HFFc6 (cell line): ENCODE data around the gene UPK3BL2. TPM values are rescaled to one million over a fixed set of nuclear protein-coding genes. Genes with fewer than 3 reads are reported as not detected.
"Not testable (repeated sequence)": the region's sequence is repeated elsewhere in the genome, so short reads cannot be mapped to it uniquely, and the experiment has no call there.

Experiments used
- DNase-seq: peaks from one replicate; pipeline ENCODE4 v3.0.0-alpha.2; 2018
- H3K27ac Mint-ChIP-seq: 2 replicates; pipeline ENCODE4 v1.8.0; 2020; ENCODE audit warnings: mild to moderate bottlenecking, mixed read lengths
- H3K27me3 Mint-ChIP-seq: 2 replicates; pipeline ENCODE4 v1.8.0; 2021; ENCODE audit warnings: mild to moderate bottlenecking, moderate library complexity, mixed read lengths; ENCODE audit not compliant: insufficient read depth
- H3K36me3 Mint-ChIP-seq: 2 replicates; pipeline ENCODE4 v1.8.0; 2021; ENCODE audit warnings: low read depth, mixed read lengths
- H3K4me1 Mint-ChIP-seq: 2 replicates; pipeline ENCODE4 v1.8.0; 2020; ENCODE audit warnings: low read depth, mixed read lengths
- H3K4me3 Mint-ChIP-seq: 2 replicates; pipeline ENCODE4 v1.8.0; 2020; ENCODE audit warnings: mild to moderate bottlenecking, moderate library complexity, mixed read lengths
- H3K9me3 Mint-ChIP-seq: 2 replicates; pipeline ENCODE4 v1.8.0; 2020; ENCODE audit warnings: mild to moderate bottlenecking, mixed read lengths
- total RNA-seq, 6 experiments: library from RNA; stranded (reverse); fragmentation: NEBNext Ultra II Directional; extraction: Animal tissue kit (Norgen Biotek cat#: 25700); gene quantifications; 2 replicates in 1 of 6; 3 replicates in 5 of 6; pipeline ENCODE4 v1.2.3, GENCODE V29; 2021

UPK3BL2 gene
- total RNA-seq, 6 experiments from 2014 or later: 6.0 to 9.8 (median 7.6) TPM

- not testable (repeated sequence) for DNase-seq, H3K27ac Mint-ChIP-seq, H3K9me3 Mint-ChIP-seq, H3K36me3 Mint-ChIP-seq, H3K27me3 Mint-ChIP-seq, H3K4me3 Mint-ChIP-seq, H3K4me1 Mint-ChIP-seq
Measured at GRCh38 chr7:102527822-102528793, 15.4 kb downstream of the UPK3BL2 start.

GRCh38 chr7:102527182-102527581 lies 16.3 kb downstream of the UPK3BL2 start:
- not testable (repeated sequence) for H3K4me1 Mint-ChIP-seq, H3K27me3 Mint-ChIP-seq, H3K27ac Mint-ChIP-seq, H3K9me3 Mint-ChIP-seq, H3K4me3 Mint-ChIP-seq, H3K36me3 Mint-ChIP-seq, DNase-seq

- H3K27ac Mint-ChIP-seq, H3K4me1 Mint-ChIP-seq, H3K9me3 Mint-ChIP-seq, H3K27me3 Mint-ChIP-seq, H3K36me3 Mint-ChIP-seq, H3K4me3 Mint-ChIP-seq, DNase-seq: not testable (repeated sequence)
Measured at GRCh38 chr7:102524803-102525202, 18.7 kb downstream of the UPK3BL2 start.

- peak; percentile 50 for DNase-seq
- not testable (repeated sequence) for H3K27ac Mint-ChIP-seq, H3K27me3 Mint-ChIP-seq, H3K9me3 Mint-ChIP-seq, H3K36me3 Mint-ChIP-seq, H3K4me1 Mint-ChIP-seq, H3K4me3 Mint-ChIP-seq
Measured at GRCh38 chr7:102520797-102521196, 22.7 kb downstream of the UPK3BL2 start.

GRCh38 chr7:102517550-102518147 lies 25.8 kb downstream of the UPK3BL2 start, which contains the start of gene RASA4B:
Gene RASA4B, minus strand, starts transcription at chr7:102517777. Its CDS starts 67 bp downstream, at chr7:102517710.
- not testable (repeated sequence) for H3K36me3 Mint-ChIP-seq, DNase-seq, H3K27me3 Mint-ChIP-seq, H3K4me1 Mint-ChIP-seq, H3K9me3 Mint-ChIP-seq, H3K27ac Mint-ChIP-seq, H3K4me3 Mint-ChIP-seq

GRCh38 chr7:102516951-102517350 lies 26.5 kb downstream of the UPK3BL2 start:
- not testable (repeated sequence) for H3K27me3 Mint-ChIP-seq, H3K27ac Mint-ChIP-seq, H3K4me1 Mint-ChIP-seq, H3K36me3 Mint-ChIP-seq, H3K4me3 Mint-ChIP-seq, DNase-seq, H3K9me3 Mint-ChIP-seq

GRCh38 chr7:102515889-102516288 lies 27.6 kb downstream of the UPK3BL2 start:
- not testable (repeated sequence) for H3K27me3 Mint-ChIP-seq, H3K36me3 Mint-ChIP-seq, H3K4me3 Mint-ChIP-seq

GRCh38 chr7:102514881-102515721 lies 28.4 kb downstream of the UPK3BL2 start:
- H3K27me3 Mint-ChIP-seq, H3K9me3 Mint-ChIP-seq, H3K27ac Mint-ChIP-seq, H3K4me1 Mint-ChIP-seq, H3K36me3 Mint-ChIP-seq, DNase-seq, H3K4me3 Mint-ChIP-seq: not testable (repeated sequence)

More at GRCh38 chr7:102515889-102516288, 27.6 kb downstream of the UPK3BL2 start:
- not testable (repeated sequence) for H3K4me1 Mint-ChIP-seq, H3K27ac Mint-ChIP-seq, H3K9me3 Mint-ChIP-seq, DNase-seq

GRCh38 chr7:102512642-102513221 lies 30.8 kb downstream of the UPK3BL2 start:
- peak overlapping the region; percentile 69 for H3K27ac Mint-ChIP-seq
- not testable (repeated sequence) for H3K36me3 Mint-ChIP-seq, H3K27me3 Mint-ChIP-seq, H3K9me3 Mint-ChIP-seq, H3K4me1 Mint-ChIP-seq
- H3K4me3 Mint-ChIP-seq: peak overlapping the region; percentile 66
- peak; percentile 17 for DNase-seq

- not testable (repeated sequence) for H3K36me3 Mint-ChIP-seq, DNase-seq, H3K4me1 Mint-ChIP-seq, H3K9me3 Mint-ChIP-seq, H3K4me3 Mint-ChIP-seq, H3K27ac Mint-ChIP-seq, H3K27me3 Mint-ChIP-seq
Measured at GRCh38 chr7:102511860-102512522, 31.5 kb downstream of the UPK3BL2 start.

- not testable (repeated sequence) for H3K4me1 Mint-ChIP-seq, DNase-seq, H3K36me3 Mint-ChIP-seq, H3K4me3 Mint-ChIP-seq, H3K27me3 Mint-ChIP-seq, H3K9me3 Mint-ChIP-seq, H3K27ac Mint-ChIP-seq
Measured at GRCh38 chr7:102510575-102510974, 32.9 kb downstream of the UPK3BL2 start.

GRCh38 chr7:102507410-102508088 lies 35.9 kb downstream of the UPK3BL2 start:
- H3K4me3 Mint-ChIP-seq, H3K36me3 Mint-ChIP-seq, H3K27me3 Mint-ChIP-seq, DNase-seq, H3K9me3 Mint-ChIP-seq, H3K4me1 Mint-ChIP-seq, H3K27ac Mint-ChIP-seq: not testable (repeated sequence)
